ENCODE results near the gene SEMA7A.
"Not testable (repeated sequence)": the region's sequence is repeated elsewhere in the genome, so short reads cannot be mapped to it uniquely, and the experiment has no call there.

SEMA7A gene

DNA sequence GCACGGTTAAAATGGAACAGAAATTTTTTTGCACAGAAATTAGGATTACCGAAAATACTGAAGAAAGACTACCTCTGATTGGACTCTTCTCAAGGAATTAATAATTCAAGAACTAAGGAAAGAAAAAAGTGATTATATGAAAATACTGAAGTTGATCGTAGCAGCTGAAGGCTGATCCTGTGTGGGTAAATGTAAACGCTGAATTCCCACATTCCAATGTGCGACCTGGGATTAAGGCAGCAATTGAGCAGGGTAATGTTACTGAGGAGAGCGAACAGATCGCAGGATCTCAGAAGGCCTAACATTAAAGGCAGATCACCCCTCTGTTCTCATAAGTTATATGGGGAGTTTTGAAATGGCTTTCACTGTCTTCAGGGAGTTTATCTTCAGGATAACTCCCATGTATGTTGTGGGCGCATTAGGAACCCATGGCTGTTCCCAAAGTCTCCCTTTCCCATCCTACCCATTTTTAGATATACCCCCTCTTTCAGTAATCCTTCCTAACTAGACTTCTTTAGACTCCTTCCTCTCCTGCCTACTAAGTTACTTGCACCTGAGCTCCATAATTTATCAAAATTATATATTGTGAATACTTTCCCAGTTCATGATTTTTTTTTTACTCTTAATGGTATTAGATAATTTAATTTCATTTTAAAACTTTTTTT, 28.2 kb upstream of the SEMA7A start:
- Histone ChIP-seq H2AFZ (ENCODE audit: low read length) (no peak overlapping the region), H3K9me2 (ENCODE audit: low read depth, low read length) (no peaks in the 10 kb centered on the region), H3K79me2 (ENCODE audit: insufficient read depth, low read length) (peaks cover 9% of the 10 kb centered on the region), H3K9me3 (ENCODE audit: low read length) (no peaks in the 10 kb centered on the region), H3K4me3 (ENCODE audit: low read depth, low read length, poor library complexity, severe bottlenecking) (peak overlapping the region; percentile 90), H3K9ac (ENCODE audit: low read length) (peak overlapping the region; percentile 94), H3K27ac (ENCODE audit: low read depth, low read length, poor library complexity, severe bottlenecking) (peak overlapping the region; percentile 41), H3K36me3 (ENCODE audit: insufficient read depth, low read length) (peaks cover 14% of the 10 kb centered on the region), H4K20me1 (ENCODE audit: insufficient read depth, low read length) (no peaks in the 10 kb centered on the region), H3F3A (ENCODE audit: insufficient read depth, low read length) (no peaks in the 10 kb centered on the region), H3K4me2 (ENCODE audit: low read length) (peak overlapping the region; percentile 88), H3K4me1 (ENCODE audit: insufficient read depth, low read length, severe bottlenecking) (peaks cover 34% of the 10 kb centered on the region), H3K27me3 (ENCODE audit: insufficient read depth, low read length) (no peaks in the 10 kb centered on the region)
- TF ChIP-seq EZH2 (IDR thresholded peaks at IDR 0.05; ENCODE audit: borderline replicate concordance, low read length), result no peak
- TF ChIP-seq, protein P1, sequence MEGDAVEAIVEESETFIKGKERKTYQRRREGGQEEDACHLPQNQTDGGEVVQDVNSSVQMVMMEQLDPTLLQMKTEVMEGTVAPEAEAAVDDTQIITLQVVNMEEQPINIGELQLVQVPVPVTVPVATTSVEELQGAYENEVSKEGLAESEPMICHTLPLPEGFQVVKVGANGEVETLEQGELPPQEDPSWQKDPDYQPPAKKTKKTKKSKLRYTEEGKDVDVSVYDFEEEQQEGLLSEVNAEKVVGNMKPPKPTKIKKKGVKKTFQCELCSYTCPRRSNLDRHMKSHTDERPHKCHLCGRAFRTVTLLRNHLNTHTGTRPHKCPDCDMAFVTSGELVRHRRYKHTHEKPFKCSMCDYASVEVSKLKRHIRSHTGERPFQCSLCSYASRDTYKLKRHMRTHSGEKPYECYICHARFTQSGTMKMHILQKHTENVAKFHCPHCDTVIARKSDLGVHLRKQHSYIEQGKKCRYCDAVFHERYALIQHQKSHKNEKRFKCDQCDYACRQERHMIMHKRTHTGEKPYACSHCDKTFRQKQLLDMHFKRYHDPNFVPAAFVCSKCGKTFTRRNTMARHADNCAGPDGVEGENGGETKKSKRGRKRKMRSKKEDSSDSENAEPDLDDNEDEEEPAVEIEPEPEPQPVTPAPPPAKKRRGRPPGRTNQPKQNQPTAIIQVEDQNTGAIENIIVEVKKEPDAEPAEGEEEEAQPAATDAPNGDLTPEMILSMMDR (IDR thresholded peaks at IDR 0.05; ENCODE audit: low read length), result no peak

DNA sequence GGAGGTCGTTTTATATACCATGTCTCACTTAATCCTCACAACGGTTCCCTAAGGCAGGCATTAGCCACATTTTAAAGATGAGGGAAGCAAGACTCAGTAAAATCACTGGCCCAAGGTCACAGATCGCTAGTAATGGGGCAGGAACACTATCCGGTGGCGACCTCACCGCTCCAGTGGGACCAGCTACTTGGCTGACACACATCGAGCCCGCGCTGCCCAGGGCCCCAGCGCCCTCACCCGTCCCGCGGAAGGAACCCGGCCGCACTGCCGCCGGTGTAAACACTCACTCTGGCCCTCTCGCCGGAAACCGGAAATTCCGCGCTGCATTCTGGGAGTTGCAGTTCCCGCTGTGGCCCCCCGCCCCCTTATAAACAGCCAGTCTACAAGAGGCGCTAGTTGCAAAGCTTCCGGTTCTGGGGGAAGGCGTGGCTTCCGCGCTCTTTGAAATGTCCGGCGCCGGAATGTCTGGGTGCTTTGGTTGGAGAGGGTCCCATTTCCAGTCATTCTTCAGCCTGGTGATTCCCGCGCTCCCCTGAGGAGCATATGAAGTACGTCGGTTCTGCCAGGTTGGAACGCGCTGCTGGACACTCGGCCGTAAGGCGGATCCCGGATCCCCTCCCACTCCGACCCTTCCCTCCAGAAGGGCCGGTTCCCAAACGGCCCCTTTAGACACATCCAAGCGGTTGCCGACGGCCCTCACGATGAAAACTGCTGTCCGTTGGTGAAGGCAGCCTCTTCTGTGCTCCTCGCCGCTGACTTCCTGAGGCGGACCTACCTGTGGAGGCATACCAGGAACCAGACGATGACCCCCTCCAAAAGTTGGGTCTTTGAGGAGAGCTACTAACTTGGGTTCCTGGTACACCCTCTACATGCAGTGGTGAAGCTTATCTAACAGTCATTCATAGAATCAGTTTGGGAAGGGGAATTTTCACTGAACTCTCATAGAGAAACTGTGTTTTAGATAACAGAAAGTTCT, 27.4 kb upstream of the SEMA7A start, which contains the start of gene UBL7:
Gene UBL7, minus strand, starts transcription at position 290 of the 976 bp plus-strand sequence. CDS start 2,293 bp downstream, outside the sequence.
- H3K9ac ChIP-seq (ENCODE audit: low read length), result peak within 1 kb of the TSS; percentile 94
- H3K4me2 ChIP-seq (ENCODE audit: low read length), result peak within 1 kb of the TSS; percentile 97
- H3F3A ChIP-seq (ENCODE audit: insufficient read depth, low read length), result no peaks in the 10 kb centered on the region
- peak within 1 kb of the TSS; percentile 67 for H3K27ac ChIP-seq (ENCODE audit: low read depth, low read length, poor library complexity, severe bottlenecking)
- no peaks in the 10 kb centered on the region for H3K27me3 ChIP-seq (ENCODE audit: insufficient read depth, low read length)
- H3K36me3 ChIP-seq (ENCODE audit: insufficient read depth, low read length), result peaks cover 16% of the 10 kb centered on the region; the same call in 1 of the 2 replicates
- H3K9me3 ChIP-seq (ENCODE audit: low read length), result no peaks in the 10 kb centered on the region
- peak within 1 kb of the TSS; percentile 90 for H3K4me3 ChIP-seq (ENCODE audit: low read depth, low read length, poor library complexity, severe bottlenecking)
- H3K9me2 ChIP-seq (ENCODE audit: low read depth, low read length), result no peaks in the 10 kb centered on the region
- no peaks in the 10 kb centered on the region for H4K20me1 ChIP-seq (ENCODE audit: insufficient read depth, low read length)
- H3K4me1 ChIP-seq (ENCODE audit: insufficient read depth, low read length, severe bottlenecking), result peaks cover 34% of the 10 kb centered on the region
- TF ChIP-seq, protein P1 (IDR thresholded peaks at IDR 0.05; ENCODE audit: low read length), result peak; percentile 14; the same call in 1 of the 2 replicates
- TF ChIP-seq EZH2 (IDR thresholded peaks at IDR 0.05; ENCODE audit: borderline replicate concordance, low read length), result no peak
- H3K79me2 ChIP-seq (ENCODE audit: insufficient read depth, low read length), result peaks cover 9% of the 10 kb centered on the region
- peak within 1 kb of the TSS; percentile 52; the same call in 1 of the 2 replicates for H2AFZ ChIP-seq (ENCODE audit: low read length)

DNA sequence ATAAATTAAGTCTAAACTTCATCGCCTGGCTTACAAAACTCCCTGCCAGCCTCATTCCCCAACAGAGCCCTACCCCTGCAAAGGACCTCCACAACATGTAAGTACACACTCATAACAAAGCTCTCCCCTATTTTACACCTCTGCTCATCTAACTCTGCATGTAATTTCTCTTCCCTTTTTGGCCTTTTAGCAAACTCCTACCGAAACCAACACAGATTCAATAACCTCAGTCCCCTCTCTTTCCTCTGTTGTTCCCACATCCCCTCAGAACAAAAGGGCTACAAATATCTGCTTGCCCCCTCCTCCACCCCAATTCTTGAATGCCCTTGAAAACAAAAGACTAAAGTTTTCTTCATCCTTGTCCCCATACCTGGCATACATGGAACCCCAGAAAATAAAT, 26.5 kb upstream of the SEMA7A start:
- peaks cover 34% of the 10 kb centered on the region for H3K4me1 ChIP-seq (ENCODE audit: insufficient read depth, low read length, severe bottlenecking)
- H3F3A ChIP-seq (ENCODE audit: insufficient read depth, low read length), result no peaks in the 10 kb centered on the region
- H3K27ac ChIP-seq (ENCODE audit: low read depth, low read length, poor library complexity, severe bottlenecking), result peak overlapping the region; percentile 67
- H3K9me3 ChIP-seq (ENCODE audit: low read length), result no peaks in the 10 kb centered on the region
- TF ChIP-seq, protein P1 (IDR thresholded peaks at IDR 0.05; ENCODE audit: low read length), result no peak
- no peak for TF ChIP-seq EZH2 (IDR thresholded peaks at IDR 0.05; ENCODE audit: borderline replicate concordance, low read length)
- H4K20me1 ChIP-seq (ENCODE audit: insufficient read depth, low read length), result no peaks in the 10 kb centered on the region
- no peaks in the 10 kb centered on the region for H3K9me2 ChIP-seq (ENCODE audit: low read depth, low read length)
- peak overlapping the region; percentile 94 for H3K9ac ChIP-seq (ENCODE audit: low read length)
- peak overlapping the region; percentile 52; the same call in 1 of the 2 replicates for H2AFZ ChIP-seq (ENCODE audit: low read length)
- no peaks in the 10 kb centered on the region for H3K27me3 ChIP-seq (ENCODE audit: insufficient read depth, low read length)
- peak overlapping the region; percentile 90 for H3K4me3 ChIP-seq (ENCODE audit: low read depth, low read length, poor library complexity, severe bottlenecking)
- H3K36me3 ChIP-seq (ENCODE audit: insufficient read depth, low read length), result peaks cover 14% of the 10 kb centered on the region; the same call in 1 of the 2 replicates
- peaks cover 9% of the 10 kb centered on the region for H3K79me2 ChIP-seq (ENCODE audit: insufficient read depth, low read length)
- peak overlapping the region; percentile 97 for H3K4me2 ChIP-seq (ENCODE audit: low read length)

DNA sequence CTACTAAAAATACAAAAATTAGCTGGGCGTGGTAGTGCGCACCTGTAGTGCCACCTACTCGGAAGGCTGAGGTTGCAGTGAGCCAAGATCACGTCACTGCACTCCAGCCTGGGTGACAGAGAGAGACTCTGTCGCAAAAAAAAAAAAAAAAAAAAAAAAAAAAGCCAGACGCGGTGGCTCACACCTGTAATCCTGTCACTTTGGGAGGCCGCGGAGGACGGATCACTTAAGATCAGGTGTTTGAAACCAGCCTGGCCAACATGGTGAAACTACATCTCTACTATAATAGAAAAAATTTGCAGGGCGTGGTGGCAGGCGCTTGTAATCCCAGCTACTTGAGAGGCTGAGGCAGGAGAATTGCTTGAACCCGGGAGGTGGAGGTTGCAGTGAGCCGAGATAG, 26.0 kb upstream of the SEMA7A start:
- H3K4me2 ChIP-seq (ENCODE audit: low read length), result peak overlapping the region; percentile 97
- peak overlapping the region; percentile 67 for H3K27ac ChIP-seq (ENCODE audit: low read depth, low read length, poor library complexity, severe bottlenecking)
- peak overlapping the region; percentile 90 for H3K4me3 ChIP-seq (ENCODE audit: low read depth, low read length, poor library complexity, severe bottlenecking)
- not testable (repeated sequence) for H3K27me3 ChIP-seq (ENCODE audit: insufficient read depth, low read length); H3K79me2 ChIP-seq (ENCODE audit: insufficient read depth, low read length); H3F3A ChIP-seq (ENCODE audit: insufficient read depth, low read length); H3K9me3 ChIP-seq (ENCODE audit: low read length); H4K20me1 ChIP-seq (ENCODE audit: insufficient read depth, low read length); H3K9me2 ChIP-seq (ENCODE audit: low read depth, low read length); H2AFZ ChIP-seq (ENCODE audit: low read length)
- H3K36me3 ChIP-seq (ENCODE audit: insufficient read depth, low read length), result peaks cover 19% of the 10 kb centered on the region
- peaks cover 34% of the 10 kb centered on the region for H3K4me1 ChIP-seq (ENCODE audit: insufficient read depth, low read length, severe bottlenecking)
- peak overlapping the region; percentile 94; the same call in 1 of the 2 replicates for H3K9ac ChIP-seq (ENCODE audit: low read length)
